Suppressor macrophage treated with lipopolysaccharide for 4 hours (primary cell): Measurements from ENCODE around the gene GPR39.

Experiments
- DNase-seq: peaks from one replicate; pipeline ENCODE4 v3.0.0-alpha.2; 2020

Gene GPR39

DNA sequence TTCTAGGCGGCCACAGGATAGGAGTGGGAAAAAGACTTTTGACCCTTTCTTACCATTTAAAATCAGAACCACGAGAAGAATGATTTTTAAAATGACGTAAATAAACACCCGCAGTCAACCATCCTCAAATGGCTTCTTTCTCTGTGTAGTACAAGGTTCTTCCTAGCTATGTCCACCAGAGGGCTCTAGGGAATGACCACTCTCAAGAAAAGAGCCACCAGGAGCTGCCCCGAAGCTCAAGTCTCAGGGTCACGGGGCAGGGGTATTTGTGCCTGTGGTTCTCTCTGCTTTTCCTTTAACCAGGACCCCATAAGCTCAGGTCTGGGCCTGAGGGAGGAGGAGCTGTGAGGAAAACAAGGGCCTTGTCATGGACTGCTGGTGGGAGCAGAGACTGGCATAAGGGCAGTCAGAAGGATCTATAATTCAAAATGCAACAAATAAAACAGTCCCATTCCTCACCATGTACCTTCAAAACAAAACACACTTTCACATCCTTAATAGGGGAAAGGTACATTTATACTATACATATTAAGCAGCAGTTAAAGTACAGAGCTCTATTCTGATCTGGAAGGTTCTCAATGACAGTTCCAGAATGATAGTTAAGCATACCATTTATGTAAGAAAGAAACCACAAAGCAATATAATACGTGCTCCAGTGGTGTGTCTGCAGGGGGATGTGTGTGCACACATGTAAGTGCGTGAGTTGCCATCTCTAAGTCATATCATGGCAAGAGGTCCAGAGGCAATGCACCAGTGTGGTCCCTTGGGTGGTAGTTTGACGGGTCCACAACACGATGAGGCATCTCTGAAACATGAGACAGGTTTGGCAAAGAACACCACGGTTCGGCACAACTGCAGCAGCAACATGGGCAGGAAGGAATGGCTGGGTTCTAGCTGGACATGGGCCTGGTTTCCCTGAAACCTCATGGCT lies 234.8 kb downstream of the GPR39 start:
- peak; percentile 38 for DNase-seq

DNA sequence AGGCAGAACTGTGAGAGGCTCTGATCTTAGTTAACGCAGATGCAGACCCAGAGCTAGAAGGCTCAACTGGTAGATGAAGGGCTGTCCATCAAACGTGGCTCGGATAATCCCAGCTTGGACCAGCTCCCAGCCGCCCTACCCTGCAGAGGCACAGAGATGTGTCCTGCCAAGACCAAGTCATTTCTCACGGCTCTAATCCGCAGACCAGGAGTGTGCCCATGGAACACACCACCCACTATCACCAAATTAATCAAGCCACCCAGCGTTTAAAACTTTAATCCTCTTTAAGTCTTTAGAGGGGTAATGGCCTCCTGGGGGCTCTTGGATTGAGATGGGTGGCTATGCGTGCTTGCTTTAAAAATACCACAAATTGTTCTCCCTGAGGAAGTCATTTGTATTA lies 235.9 kb downstream of the GPR39 start:
- no peak for DNase-seq

- DNase-seq = no peak
Measured at GRCh38 chr2:132654335-132654734, 237.7 kb downstream of the GPR39 start.

DNA sequence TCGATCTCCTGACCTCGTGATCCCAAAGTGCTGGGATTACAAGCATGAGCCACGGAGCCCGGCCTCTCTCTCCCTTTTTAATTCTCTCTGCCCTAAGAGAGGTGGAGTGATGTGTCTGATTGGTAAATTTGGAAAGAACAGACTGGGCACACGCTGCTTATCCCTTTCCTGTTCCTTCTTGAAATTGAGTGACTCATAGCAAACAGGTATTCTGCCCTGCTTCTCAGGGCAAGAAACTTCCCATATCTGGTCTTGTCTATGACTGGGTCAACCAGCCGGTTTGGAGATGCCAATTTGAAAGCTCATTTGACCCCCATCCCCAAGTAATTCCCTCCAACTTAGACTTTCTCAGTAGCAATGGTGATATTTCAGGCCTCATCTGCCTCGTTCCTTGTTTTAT lies 238.4 kb downstream of the GPR39 start:
- DNase-seq = no peak

- no peak for DNase-seq
Measured at GRCh38 chr2:132656266-132656975, 239.8 kb downstream of the GPR39 start.

GRCh38 chr2:132659331-132659730 lies 242.7 kb downstream of the GPR39 start:
- DNase-seq = no peak

DNA sequence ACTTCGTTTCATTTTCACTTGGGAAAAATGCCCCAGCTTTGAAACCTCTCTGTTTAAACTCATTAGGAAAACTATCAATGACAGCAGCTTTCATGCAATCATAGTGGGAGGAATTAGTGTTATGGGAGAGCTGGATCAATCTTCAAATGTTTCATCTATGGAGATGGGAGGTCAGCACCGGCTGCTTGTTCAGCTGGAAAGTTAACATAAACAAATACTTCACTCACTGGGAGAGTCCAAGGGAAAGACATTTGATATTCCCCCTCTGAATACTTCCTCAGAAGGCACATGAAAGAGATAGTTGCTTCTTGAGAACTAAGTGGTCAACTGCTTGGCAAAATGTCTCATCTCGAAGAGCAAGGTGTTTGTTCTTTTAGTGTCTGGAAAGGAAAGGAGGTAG lies 246.1 kb downstream of the GPR39 start:
- DNase-seq = no peak

DNA sequence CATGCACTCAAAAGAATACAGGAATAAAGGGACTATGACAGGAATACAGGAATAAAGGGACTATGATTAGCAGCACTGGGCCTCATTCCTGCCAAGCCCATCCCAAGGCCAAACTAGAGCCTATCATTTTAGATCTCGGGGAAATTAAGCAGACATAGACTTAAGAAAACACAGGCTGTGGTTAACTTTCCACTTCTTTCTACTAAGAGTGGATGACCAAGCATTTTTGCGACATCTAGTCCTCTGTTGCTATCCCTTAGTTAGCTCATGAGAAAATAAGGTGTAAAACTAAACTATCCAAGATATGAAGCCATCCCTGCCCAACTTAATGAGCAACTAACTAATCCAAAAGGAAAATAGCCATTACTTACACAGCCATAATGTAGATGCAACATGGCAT lies 247.5 kb downstream of the GPR39 start:
- DNase-seq = no peak

DNA sequence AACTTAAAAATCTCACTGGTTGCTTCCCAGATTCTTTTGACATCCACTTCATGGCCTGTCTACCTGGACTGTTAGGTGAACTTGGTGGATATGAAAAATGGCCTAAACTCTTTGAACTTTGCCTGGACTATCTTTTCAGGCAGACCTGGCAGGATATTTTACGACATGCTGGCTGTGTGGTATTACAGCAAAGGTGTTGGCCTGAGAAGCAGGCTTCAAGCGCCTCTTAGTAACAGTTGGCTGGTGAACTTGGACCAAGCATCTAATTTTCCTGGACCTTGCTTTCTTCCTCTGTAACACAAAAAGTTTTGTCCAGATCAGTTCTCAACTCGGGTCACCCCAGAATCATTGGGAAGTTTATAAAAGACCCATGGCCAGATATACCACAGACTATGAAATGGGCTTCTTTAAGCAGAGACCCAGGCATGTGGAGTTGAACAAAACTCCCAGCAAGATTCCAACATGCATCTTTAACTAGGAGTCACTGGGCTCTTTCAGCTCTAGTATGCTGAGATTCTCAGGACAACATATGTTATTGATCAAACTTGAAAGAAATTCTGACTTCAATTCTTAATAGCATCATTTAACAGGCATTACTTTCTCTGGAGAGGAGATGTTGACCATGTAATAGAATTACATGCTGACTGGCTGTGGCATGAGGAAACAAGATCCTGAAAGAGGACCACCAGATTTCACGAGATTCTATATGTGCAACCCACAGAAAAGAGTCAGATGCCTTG lies 249.0 kb downstream of the GPR39 start:
- no peak for DNase-seq

GRCh38 chr2:132667706-132668105 lies 251.1 kb downstream of the GPR39 start:
- no peak for DNase-seq

- DNase-seq = no peak
Measured at GRCh38 chr2:132668189-132668823, 251.7 kb downstream of the GPR39 start.

- no peak for DNase-seq
Measured at GRCh38 chr2:132668987-132669907, 252.6 kb downstream of the GPR39 start.

DNA sequence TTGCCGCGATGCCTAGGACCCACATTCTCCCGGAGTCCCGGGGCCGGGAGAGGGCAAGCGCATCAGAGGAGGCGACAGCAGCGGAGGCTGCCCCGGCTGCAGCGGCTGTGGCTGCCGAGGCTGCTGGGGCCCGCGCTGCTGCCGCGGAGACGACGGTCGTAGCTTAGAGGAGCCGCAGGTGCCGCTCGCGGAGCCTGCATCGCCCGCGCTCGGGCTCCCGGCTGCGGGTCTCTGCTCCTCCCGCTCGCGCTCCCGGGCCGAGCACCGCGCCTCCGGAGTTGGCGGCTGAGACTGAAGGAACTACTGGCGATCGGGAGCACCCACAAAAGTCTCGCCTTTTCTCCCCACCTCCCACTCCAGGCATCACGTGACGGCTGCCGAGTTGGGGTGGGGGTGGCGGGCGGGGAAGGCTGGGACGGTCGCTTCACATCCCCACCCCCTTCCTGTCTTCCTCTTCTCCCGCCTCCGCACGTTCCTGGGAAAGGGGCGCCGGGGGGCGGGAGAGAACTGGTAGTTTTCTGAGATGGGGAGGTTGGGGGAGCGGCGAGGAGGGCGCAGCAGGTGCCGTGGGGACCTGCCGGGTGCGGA lies 253.4 kb downstream of the GPR39 start, which contains the start of gene LYPD1:
Gene LYPD1 (minus strand): TSS at position 298 of the 588 bp plus-strand sequence. CDS start 273 bp downstream, at position 25.
- no peak for DNase-seq

- DNase-seq = no peak
Measured at GRCh38 chr2:132670496-132671150, 254.0 kb downstream of the GPR39 start.

GRCh38 chr2:132671151-132671835 lies 254.7 kb downstream of the GPR39 start:
- no peak for DNase-seq

DNA sequence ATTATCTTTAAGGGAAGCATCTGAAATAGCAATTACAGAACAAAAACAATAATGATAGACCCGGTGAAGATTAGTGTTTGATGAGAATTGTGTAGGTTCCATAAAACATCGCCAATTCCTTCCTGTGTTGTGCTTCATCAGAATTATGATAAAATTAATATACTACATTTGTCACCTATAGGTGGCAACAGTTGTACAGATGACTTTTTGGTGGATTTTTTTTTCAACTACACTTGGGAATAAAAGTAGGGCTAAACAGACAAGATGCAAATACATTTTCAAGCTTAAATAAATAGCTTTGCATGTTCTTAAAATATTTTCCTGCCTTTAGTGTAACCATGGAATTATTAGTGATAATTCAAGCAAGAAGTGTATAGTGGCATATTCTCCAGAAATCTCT lies 260.4 kb downstream of the GPR39 start:
- DNase-seq = no peak

GRCh38 chr2:132677661-132678060 lies 261.1 kb downstream of the GPR39 start:
- no peak for DNase-seq

DNA sequence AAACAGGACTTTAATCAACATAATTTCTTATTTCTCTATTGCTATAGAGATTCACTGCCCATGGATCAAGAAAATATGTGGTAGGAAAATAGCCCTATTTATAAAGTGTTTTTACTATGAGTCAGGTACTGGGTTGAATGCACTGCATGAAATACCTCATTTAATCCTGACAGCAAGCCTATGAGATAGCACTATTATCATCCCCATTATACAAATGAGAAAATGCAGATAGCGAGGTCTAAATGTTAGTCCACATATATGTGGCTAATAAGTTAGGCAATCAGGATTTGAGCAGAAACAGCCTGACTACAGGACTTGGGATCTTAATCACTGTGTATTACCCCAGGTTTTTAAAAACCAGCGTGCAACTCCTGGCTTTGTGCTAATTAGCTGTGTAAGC lies 261.9 kb downstream of the GPR39 start:
- no peak for DNase-seq

DNA sequence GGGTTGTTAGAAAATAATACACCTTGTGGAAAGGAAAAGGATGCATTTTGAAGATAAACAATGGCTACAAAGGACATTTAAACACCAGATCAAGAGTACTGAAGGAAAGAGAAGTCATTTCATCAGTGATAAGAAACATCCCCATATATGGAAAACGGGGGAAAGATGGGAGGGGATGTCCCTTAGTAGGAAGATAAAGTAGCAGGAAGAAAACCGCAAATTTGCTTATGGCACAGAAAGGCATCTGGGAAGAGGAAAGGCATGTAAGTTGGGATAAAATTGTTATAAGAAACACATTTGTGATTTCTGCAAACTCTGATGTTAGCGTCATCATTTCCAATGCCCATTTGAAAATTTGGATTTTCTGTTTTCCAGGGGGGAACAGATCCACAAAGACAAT lies 263.9 kb downstream of the GPR39 start:
- DNase-seq = no peak

- DNase-seq = no peak
Measured at GRCh38 chr2:132681766-132682165, 265.2 kb downstream of the GPR39 start.
